HepG2 (cell line): ENCODE measurements around the gene KIF23. TPM values are rescaled to one million over a fixed set of nuclear protein-coding genes. Genes with fewer than 3 reads are reported as not detected.
A peak's percentile ranks its signal among the peaks of the same experiment; 100 is the strongest.

Experiments used
- BHLHE40 ChIP-seq: IDR thresholded peaks from 2 replicates; pipeline ENCODE4 v1.6.1; 2011; ENCODE audit warnings: low read length, improper control_type of control experiment
- EZH2 ChIP-seq: conservative IDR thresholded peaks from 2 replicates; pipeline ENCODE4 v1.6.1; 2012; ENCODE audit warnings: mild to moderate bottlenecking, low read depth, low read length, moderate library complexity
- HOXD1 ChIP-seq: sonication (generic); formaldehyde crosslinking; IDR thresholded peaks from 2 replicates; pipeline ENCODE4 v1.5.0; 2020; ENCODE audit warnings: missing genetic modification reagents
- KIAA2018 ChIP-seq: sonication (generic); formaldehyde crosslinking; IDR thresholded peaks from 2 replicates; pipeline ENCODE4 v1.5.0; 2020; ENCODE audit warnings: mild to moderate bottlenecking, missing genetic modification reagents, borderline replicate concordance
- SMARCE1 ChIP-seq: fragments of 450-650 bp; IDR thresholded peaks from 2 replicates; pipeline ENCODE4 v1.6.1; 2017; ENCODE audit warnings: borderline replicate concordance
- TIGD3 ChIP-seq: sonication (generic); formaldehyde crosslinking; IDR thresholded peaks from 2 replicates; pipeline ENCODE4 v1.5.1; 2020; ENCODE audit warnings: mild to moderate bottlenecking, missing genetic modification reagents, borderline replicate concordance
- ZNF7 ChIP-seq: IDR thresholded peaks from 2 replicates; pipeline ENCODE4 v1.6.1; 2016; ENCODE audit warnings: missing biosample characterization, missing genetic modification reagents
- polyA plus RNA-seq, 8 experiments: library from polyadenylated mRNA; depleted of rRNA in 3 of 8; stranded (reverse) in 7 of 8; unstranded in 1 of 8; fragments of >200 nt; fragmentation: Illumina TruSeq in 4 of 8; extraction: Trizol in 4 of 8; gene quantifications; 2 replicates each; pipeline versions ENCODE4 v1.2.1 to v1.2.3, GENCODE V29; 2011 to 2016; ENCODE audit warnings: low read depth in 4 of 8, missing spikeins in 1 of 8, mixed read lengths in 1 of 8; ENCODE audit not compliant: insufficient read depth in 1 of 8
- total RNA-seq, 5 experiments: library from RNA; depleted of rRNA; stranded (reverse); fragments of >200 nt; fragmentation: Illumina TruSeq; extraction: Trizol; gene quantifications; 2 replicates each; pipeline ENCODE4 v1.2.3, GENCODE V29; 2016; ENCODE audit warnings: low read depth in 1 of 5

KIF23 gene
- total and polyA plus RNA-seq, 2 of the 13 experiments (the other 11 are each of a cell fraction or from before 2014, with no cell fraction given), result 11.3 to 38.1 TPM

GRCh38 chr15:69377216-69377970, 36.8 kb upstream of the KIF23 start (continued):
- TF ChIP-seq KIAA2018 (CRISPR knock-in tag) (no peak), TIGD3 (CRISPR knock-in tag) (no peak), SMARCE1 (no peak), HOXD1 (no peak), ZNF7 (0 out of 2 replicates have a peak, but pooled peaks have one; percentile 27), BHLHE40 (peak; percentile 48; the same call in 1 of the 2 replicates), EZH2 (no peak)
